A549 (cell line): ENCODE results near the gene MID2. TPM values are rescaled to one million over a fixed set of nuclear protein-coding genes. Genes with fewer than 3 reads are reported as not detected.
A peak's percentile ranks its signal among the peaks of the same experiment; 100 is the strongest.
"Not testable (repeated sequence)": the region's sequence is repeated elsewhere in the genome, so short reads cannot be mapped to it uniquely, and the experiment has no call there.

Experiments
- ATAC-seq, 2 experiments: fragments of 200-7000 bp in 1 of 2; fragments of >200 bp in 1 of 2; cut with Nextera tagmentation in 1 of 2; cut with Tn5 transposase in 1 of 2; 3 replicates each; pipeline versions ENCODE4 v1.8.0 to v1.9.1; 2018 to 2020; ENCODE audit warnings: mild to moderate bottlenecking in 1 of 2, moderate library complexity in 1 of 2
- CTCF ChIA-PET: fragments of 300-600 bp; sonication (Branson Sonifier 250); formaldehyde crosslinking; extraction: SDS; loops from one replicate; lab custom pipeline; 2021; ENCODE audit warnings: antibody characterized with exemption, inconsistent platforms; lab: Yijun Ruan, JAX
- POLR2A ChIA-PET: fragments of 350-600 bp; formaldehyde crosslinking; extraction: SDS; loops from one replicate; lab custom pipeline; 2021; ENCODE audit warnings: antibody characterized with exemption, inconsistent platforms; lab: Yijun Ruan, JAX
- DNase-seq, 2 experiments: peaks; one replicate each; pipeline versions ENCODE4 v3.0.0 to v3.0.0-alpha.2; 2011 to 2016; ENCODE audit warnings: low read depth in 1 of 2, low spot score in 1 of 2
- FAIRE-seq: peaks from 2 replicates; lab custom pipeline; 2011; peaks lifted over from hg19 to GRCh38; lab: Jason Lieb, UNC
- H3K27ac ChIP-seq, 2 experiments: fragments of >200 bp; sonication (Bioruptor Twin); formaldehyde crosslinking; 3 replicates each; pipeline ENCODE4 v1.5.1; 2016 to 2017
- H3K4me1 ChIP-seq: fragments of >200 bp; sonication (Bioruptor Twin); formaldehyde crosslinking; 3 replicates; pipeline ENCODE4 v1.6.1; 2016
- H3K4me2 ChIP-seq: fragments of >200 bp; sonication (Bioruptor Twin); formaldehyde crosslinking; 3 replicates; pipeline ENCODE4 v1.6.1; 2016
- H3K4me3 ChIP-seq: fragments of >200 bp; sonication (Bioruptor Twin); formaldehyde crosslinking; 3 replicates; pipeline ENCODE4 v1.5.1; 2016
- H3K9me3 ChIP-seq: fragments of >200 bp; sonication (Bioruptor Twin); formaldehyde crosslinking; 3 replicates; pipeline ENCODE4 v1.6.1; 2016
- ATOH8 ChIP-seq: fragments of 250-450 bp; sonication (Bioruptor Pico); IDR thresholded peaks from 2 replicates; pipeline ENCODE4 v1.5.0; 2020; ENCODE audit warnings: low read depth, mild to moderate bottlenecking, moderate library complexity
- BHLHE40 ChIP-seq: IDR thresholded peaks from 2 replicates; pipeline ENCODE4 v1.6.1; 2012; ENCODE audit warnings: low read depth, low read length, inconsistent platforms
- CBX8 ChIP-seq: fragments of 200-600 bp; sonication (generic); IDR thresholded peaks from 2 replicates; pipeline ENCODE4 v1.6.1; 2016
- EHF ChIP-seq: fragments of 250-450 bp; sonication (Bioruptor Pico); IDR thresholded peaks from 2 replicates; pipeline ENCODE4 v1.5.0; 2020; ENCODE audit warnings: mild to moderate bottlenecking
- ESRRA ChIP-seq: fragments of 150-350 bp; IDR thresholded peaks from 2 replicates; pipeline ENCODE4 v1.6.1; 2014; ENCODE audit warnings: mild to moderate bottlenecking, low read length, borderline replicate concordance
- FOXS1 ChIP-seq: fragments of 250-450 bp; sonication (Bioruptor Pico); IDR thresholded peaks from 2 replicates; pipeline ENCODE4 v1.5.0; 2020; ENCODE audit warnings: mild to moderate bottlenecking, moderate library complexity
- HDAC2 ChIP-seq: fragments of 200-600 bp; sonication (generic); IDR thresholded peaks from 2 replicates; pipeline ENCODE4 v1.6.1; 2016
- HMGXB4 ChIP-seq: fragments of 250-450 bp; sonication (Bioruptor Pico); IDR thresholded peaks from 2 replicates; pipeline ENCODE4 v1.5.0; 2021; ENCODE audit warnings: mild to moderate bottlenecking, moderate library complexity, borderline replicate concordance
- HOXA7 ChIP-seq: fragments of 250-450 bp; sonication (Bioruptor Pico); IDR thresholded peaks from 2 replicates; pipeline ENCODE4 v1.5.0; 2020; ENCODE audit warnings: mild to moderate bottlenecking, moderate library complexity
- JUN ChIP-seq, 2 experiments: fragments of >200 bp; sonication (Bioruptor Twin); formaldehyde crosslinking; IDR thresholded peaks; 2 replicates in 1 of 2; 3 replicates in 1 of 2; pipeline ENCODE4 v1.6.1; 2016 to 2017
- KDM1A ChIP-seq: fragments of 200-600 bp; sonication (generic); IDR thresholded peaks from 2 replicates; pipeline ENCODE4 v1.6.1; 2016; ENCODE audit warnings: low read depth, mild to moderate bottlenecking
- NR3C1 ChIP-seq: fragments of >200 bp; sonication (Bioruptor Twin); formaldehyde crosslinking; IDR thresholded peaks from 3 replicates; pipeline ENCODE4 v1.6.1; 2017
- PBX3 ChIP-seq: IDR thresholded peaks from 2 replicates; pipeline ENCODE4 v1.6.1; 2012
- PHF8 ChIP-seq: fragments of 200-600 bp; sonication (generic); IDR thresholded peaks from 2 replicates; pipeline ENCODE4 v1.6.1; 2016; ENCODE audit warnings: low read depth, mild to moderate bottlenecking, antibody characterized with exemption, moderate library complexity, borderline replicate concordance
- POLR2A ChIP-seq: IDR thresholded peaks from 2 replicates; pipeline ENCODE4 v1.6.1; 2012; ENCODE audit warnings: mild to moderate bottlenecking, low read length
- RARB ChIP-seq: fragments of 250-450 bp; sonication (Bioruptor Pico); IDR thresholded peaks from 2 replicates; pipeline ENCODE4 v1.8.0; 2021; ENCODE audit warnings: mild to moderate bottlenecking, moderate library complexity
- RFX5 ChIP-seq: fragments of 450-650 bp; IDR thresholded peaks from 2 replicates; pipeline ENCODE4 v1.7.1; 2014; ENCODE audit warnings: antibody characterized with exemption, mild to moderate bottlenecking, moderate library complexity
- TFCP2L1 ChIP-seq: fragments of 250-450 bp; sonication (Bioruptor Pico); IDR thresholded peaks from 2 replicates; pipeline ENCODE4 v1.5.0; 2021; ENCODE audit warnings: mild to moderate bottlenecking
- ZC3H11A ChIP-seq: fragments of 450-650 bp; IDR thresholded peaks from 2 replicates; pipeline ENCODE4 v1.6.1; 2014; ENCODE audit warnings: antibody characterized with exemption, mild to moderate bottlenecking
- ZFP36 ChIP-seq: fragments of 450-650 bp; IDR thresholded peaks from 2 replicates; pipeline ENCODE4 v1.6.1; 2014; ENCODE audit warnings: borderline replicate concordance; ENCODE audit not compliant: partially characterized antibody
- ZSCAN20 ChIP-seq: fragments of 250-450 bp; sonication (Bioruptor Pico); IDR thresholded peaks from 2 replicates; pipeline ENCODE4 v1.8.0; 2022; ENCODE audit warnings: mild to moderate bottlenecking, moderate library complexity
- WGBS: methylation state at CpG from one replicate; pipeline ENCODE4 v1.1.6; 2017; ENCODE audit errors: missing lambda C conversion rate; 5-methylcytosine and 5-hydroxymethylcytosine counted together
- polyA plus RNA-seq, 4 experiments: library from polyadenylated mRNA; depleted of rRNA in 3 of 4; stranded (reverse); fragments of >200 nt; fragmentation: RNase III in 1 of 4; extraction: RNeasy Plus Mini Kit Qiagen cat#74134 plus additional on column Dnase treatment in 1 of 4; gene quantifications; 2 replicates in 3 of 4; 3 replicates in 1 of 4; pipeline ENCODE4 v1.2.3, GENCODE V29; 2011 to 2017

Gene MID2
- polyA plus RNA-seq, 2 of the 4 experiments (the other 2 are of a cell fraction) = 4.6 to 10.6 TPM

GRCh38 chrX:107850422-107850765, 24.7 kb downstream of the MID2 start:
- peak; percentile 78 for FAIRE-seq
- 95% methylated on average over 2 of the region's 2 CpGs for WGBS

GRCh38 chrX:107851215-107851614, 25.5 kb downstream of the MID2 start:
- CTCF ChIA-PET = no interaction called here

More at GRCh38 chrX:107850422-107850765, 24.7 kb downstream of the MID2 start:
- Histone ChIP-seq H3K9me3 (no peaks in the 10 kb centered on the region), H3K4me1 (no peaks in the 10 kb centered on the region), H3K27ac (no peak overlapping the region), H3K4me3 (no peak overlapping the region), H3K4me2 (no peak overlapping the region)
- ATAC-seq = no peak
- DNase-seq = no peak
- TF ChIP-seq CBX8 (no peak), RARB (CRISPR knock-in tag) (no peak), HMGXB4 (CRISPR knock-in tag) (no peak), ESRRA (no peak), NR3C1 (no peak), ZSCAN20 (CRISPR knock-in tag) (no peak), KDM1A (no peak), ATOH8 (CRISPR knock-in tag) (no peak), ZC3H11A (no peak), HDAC2 (no peak), PHF8 (no peak), ZFP36 (no peak), POLR2A (no peak), PBX3 (no peak), JUN (IDR thresholded peaks at IDR 0.05) (no peak), TFCP2L1 (CRISPR knock-in tag) (no peak), BHLHE40 (no peak), RFX5 (no peak), HOXA7 (no peak), FOXS1 (CRISPR knock-in tag) (no peak)
- CTCF ChIA-PET = no interaction called here
- POLR2A ChIA-PET = no interaction called here

DNA sequence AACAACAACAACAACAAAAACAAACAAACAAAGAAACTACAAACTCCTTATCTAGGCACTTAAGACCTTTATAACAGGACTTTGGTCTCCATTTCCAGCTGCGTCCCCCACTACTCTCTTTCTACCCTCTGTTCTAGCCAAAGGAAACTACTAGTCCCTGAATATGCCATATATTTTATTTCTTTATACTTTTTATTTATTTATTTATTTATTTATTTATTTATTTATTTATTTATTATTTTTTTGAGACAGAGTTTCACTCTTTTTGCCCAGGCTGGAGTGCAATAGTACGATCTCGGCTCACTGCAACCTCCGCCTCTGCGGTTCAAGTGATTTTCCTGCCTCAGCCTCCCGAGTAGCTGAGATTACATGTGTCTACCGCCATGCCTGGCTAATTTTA, 26.0 kb downstream of the MID2 start:
- DNase-seq, H3K4me1 ChIP-seq, H3K4me2 ChIP-seq, CTCF ChIA-PET, H3K27ac ChIP-seq, ATAC-seq, H3K4me3 ChIP-seq, POLR2A ChIA-PET, H3K9me3 ChIP-seq: not testable (repeated sequence)
- TF ChIP-seq ZC3H11A = peak; percentile 35
- peak; percentile 49 for FAIRE-seq
- 100% methylated on average over 7 of the region's 7 CpGs for WGBS

More at GRCh38 chrX:107851215-107851614, 25.5 kb downstream of the MID2 start:
- H3K4me2 ChIP-seq = no peak overlapping the region
- H3K27ac ChIP-seq = no peak overlapping the region
- 81% methylated on average over 2 of the region's 2 CpGs for WGBS
- no peak for TF ChIP-seq EHF (CRISPR knock-in tag)
- H3K4me1 ChIP-seq = no peaks in the 10 kb centered on the region
- DNase-seq (no peak), ATAC-seq (no peak), FAIRE-seq (no peak)
- H3K9me3 ChIP-seq = no peaks in the 10 kb centered on the region
- H3K4me3 ChIP-seq = no peak overlapping the region
- POLR2A ChIA-PET = no interaction called here
